Activated CD8-positive, alpha-beta memory T cell treated with anti-CD3 and anti-CD28 coated beads for 1 hour (primary cell): ENCODE results near the gene HSP90AB1.

Experiments used
- DNase-seq, 2 donors: peaks; one replicate each; pipeline ENCODE4 v3.0.0-alpha.2; 2020; ENCODE audit warnings: low read depth in 1 of 2; ENCODE audit errors: extremely low read depth in 1 of 2

The HSP90AB1 gene

DNA sequence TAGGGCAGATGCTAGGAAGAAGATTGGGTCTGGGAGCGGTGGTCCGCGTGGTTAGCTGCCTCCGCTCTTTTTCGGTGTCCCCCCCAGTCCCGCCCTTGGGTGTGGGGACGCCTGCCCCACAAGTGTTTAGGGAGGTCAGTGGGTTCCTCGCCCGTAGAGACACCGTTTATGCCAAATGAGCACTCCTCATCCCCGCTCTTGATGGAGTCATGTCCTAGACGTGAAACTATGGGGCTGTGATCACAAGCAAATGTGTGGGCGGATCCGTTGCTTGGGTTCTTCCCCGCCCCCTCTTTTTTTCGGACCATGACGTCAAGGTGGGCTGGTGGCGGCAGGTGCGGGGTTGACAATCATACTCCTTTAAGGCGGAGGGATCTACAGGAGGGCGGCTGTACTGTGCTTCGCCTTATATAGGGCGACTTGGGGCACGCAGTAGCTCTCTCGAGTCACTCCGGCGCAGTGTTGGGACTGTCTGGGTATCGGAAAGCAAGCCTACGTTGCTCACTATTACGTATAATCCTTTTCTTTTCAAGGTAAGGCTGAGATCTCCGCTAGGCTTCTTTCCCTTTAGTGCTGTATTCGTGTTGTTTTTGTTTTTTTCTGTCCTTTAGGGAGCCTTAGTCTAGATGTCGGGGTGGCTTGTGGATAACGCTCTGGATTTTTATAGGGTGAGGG is at the start of gene HSP90AB1:
Gene HSP90AB1 (plus strand): TSS at position 439 of the 675 bp plus-strand sequence. CDS start 1,529 bp downstream, outside the sequence.
- DNase-seq: peak; percentile 83 to 90

GRCh38 chr6:44198684-44199083 is 48.2 kb upstream of the HSP90AB1 start:
- DNase-seq: no peak

GRCh38 chr6:44199883-44200282 is 47.0 kb upstream of the HSP90AB1 start:
- no peak for DNase-seq

DNA sequence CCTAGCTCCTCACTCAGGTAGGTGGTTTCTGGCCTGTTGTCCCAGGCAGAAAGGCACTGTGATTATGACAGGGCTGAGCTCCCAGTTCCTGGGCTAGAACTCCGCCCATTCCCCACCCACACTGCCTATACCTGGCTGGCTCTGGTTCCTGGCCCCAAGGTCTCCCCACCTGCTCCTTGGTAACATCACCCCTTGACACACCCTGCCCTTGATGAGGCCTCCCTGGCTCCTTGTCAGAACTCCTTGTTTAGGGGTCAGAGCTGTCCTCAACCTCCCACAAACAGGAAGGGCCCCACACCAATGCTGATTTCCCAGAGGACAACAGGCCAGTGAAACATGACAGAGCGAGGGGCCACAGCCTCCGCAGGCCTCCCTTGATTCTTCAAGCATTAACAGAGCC is 45.7 kb upstream of the HSP90AB1 start:
- no peak for DNase-seq

DNA sequence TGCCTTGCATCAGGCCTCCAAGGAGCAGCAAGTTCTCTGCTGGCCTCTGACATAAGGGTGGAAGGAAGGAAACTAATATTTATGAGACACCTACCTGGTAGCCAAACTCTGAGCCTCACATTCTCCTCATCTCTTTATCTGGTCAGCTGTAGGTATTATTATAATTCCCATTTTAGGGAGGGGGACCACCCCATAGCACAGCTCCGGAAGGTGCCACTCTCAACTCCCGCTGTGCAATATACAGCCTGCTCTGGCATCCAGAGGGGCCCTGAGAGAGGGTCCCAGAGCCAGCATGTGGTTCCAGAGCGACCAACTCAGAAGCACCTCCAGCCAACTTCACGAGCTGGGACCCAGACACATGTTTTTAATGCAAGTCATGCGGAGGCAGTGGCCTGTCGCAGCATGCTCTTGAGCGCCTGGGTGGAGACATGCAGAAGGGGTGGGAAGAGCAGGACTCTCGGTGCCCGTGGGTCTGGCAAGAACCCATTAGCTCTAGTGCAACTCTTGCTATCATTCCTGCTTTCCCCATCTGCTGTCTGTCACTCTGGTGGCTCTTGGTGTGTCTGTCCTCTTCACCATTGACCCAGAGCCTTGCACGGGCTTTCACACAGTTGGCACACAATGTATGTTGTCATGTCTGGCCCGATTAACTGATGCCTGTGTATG is 45.1 kb upstream of the HSP90AB1 start:
- no peak for DNase-seq

GRCh38 chr6:44202332-44202971 is 44.4 kb upstream of the HSP90AB1 start:
- DNase-seq: no peak

- no peak for DNase-seq
Observed at GRCh38 chr6:44202972-44203750, 43.7 kb upstream of the HSP90AB1 start.

DNA sequence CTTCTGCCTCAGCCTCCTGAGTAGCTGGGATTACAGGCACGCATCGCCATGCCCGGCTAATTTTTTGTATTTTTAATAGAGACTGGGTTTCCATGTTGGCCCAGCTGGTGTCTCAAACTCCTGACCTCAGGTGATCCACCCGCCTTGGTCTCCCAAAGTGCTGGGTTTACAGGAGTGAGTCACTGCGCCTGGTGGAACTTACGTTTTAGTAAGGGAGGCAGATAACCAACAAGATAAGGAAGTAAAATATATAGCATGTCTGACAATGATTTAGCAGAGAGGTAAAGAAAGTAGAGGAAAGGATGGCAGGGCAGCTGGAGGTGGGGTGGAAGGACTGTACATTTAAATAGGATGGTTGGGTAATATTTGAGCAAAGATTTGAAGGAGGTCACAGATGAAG is 42.9 kb upstream of the HSP90AB1 start:
- no peak for DNase-seq

- DNase-seq: no peak
Observed at GRCh38 chr6:44207966-44208365, 38.9 kb upstream of the HSP90AB1 start.

DNA sequence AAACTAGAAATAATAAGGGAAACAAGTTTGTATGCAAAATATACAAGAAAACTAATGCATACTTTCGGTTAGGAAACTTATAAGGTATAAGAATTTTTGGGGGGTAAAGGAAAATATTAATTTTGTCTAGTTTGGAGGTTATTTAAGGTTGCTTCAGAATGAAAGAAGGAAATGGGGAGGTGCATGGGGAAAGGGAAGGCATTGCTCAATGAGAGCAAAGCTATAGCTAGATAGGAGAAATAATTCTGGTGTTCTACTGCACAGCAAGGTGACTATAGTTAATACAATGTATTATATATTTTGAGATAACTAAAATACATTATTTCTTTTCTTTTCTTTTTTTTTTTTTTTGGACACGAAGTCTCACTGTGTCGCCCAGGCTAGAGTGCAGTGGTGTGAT is 35.6 kb upstream of the HSP90AB1 start:
- DNase-seq: no peak

- no peak for DNase-seq
Observed at GRCh38 chr6:44214307-44214706, 32.6 kb upstream of the HSP90AB1 start.

DNA sequence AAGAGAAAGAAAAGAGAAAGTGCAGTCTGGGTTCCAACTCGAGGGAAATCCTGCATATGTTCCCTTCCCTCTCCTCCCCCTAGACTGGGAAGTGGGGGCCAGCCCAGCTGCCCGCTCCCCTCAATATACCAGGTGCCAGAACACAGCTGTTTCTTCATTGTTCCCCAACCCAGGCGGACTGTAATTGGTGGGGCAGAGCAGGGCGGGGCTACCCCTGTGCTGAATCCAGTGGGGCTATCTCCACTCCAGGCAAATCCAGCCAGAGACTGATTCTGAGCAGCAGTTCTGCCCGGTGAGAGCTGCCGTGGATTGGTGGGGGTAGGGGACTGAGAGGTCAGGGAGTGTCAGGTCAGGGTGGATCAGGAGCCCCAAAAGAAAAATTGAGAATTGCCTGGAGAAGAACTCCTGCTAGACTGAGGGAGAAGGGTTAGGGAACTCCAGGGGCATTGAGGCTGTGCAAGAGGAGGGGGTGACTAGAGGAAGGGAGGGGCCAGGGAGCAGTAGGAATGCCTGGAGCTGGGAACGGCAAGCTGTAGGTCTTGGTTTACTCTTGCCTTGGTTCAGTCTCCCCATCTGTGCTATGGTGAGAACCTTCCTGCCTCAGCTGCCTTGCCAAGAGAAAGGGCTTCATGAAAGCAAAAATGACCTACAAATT is 30.1 kb upstream of the HSP90AB1 start, which contains the start of gene MYMX:
Gene MYMX (plus strand): TSS at position 250 of the 655 bp plus-strand sequence. CDS start 546 bp downstream, outside the sequence.
- DNase-seq: no peak

- no peak for DNase-seq
Observed at GRCh38 chr6:44217332-44218143, 29.4 kb upstream of the HSP90AB1 start.

DNA sequence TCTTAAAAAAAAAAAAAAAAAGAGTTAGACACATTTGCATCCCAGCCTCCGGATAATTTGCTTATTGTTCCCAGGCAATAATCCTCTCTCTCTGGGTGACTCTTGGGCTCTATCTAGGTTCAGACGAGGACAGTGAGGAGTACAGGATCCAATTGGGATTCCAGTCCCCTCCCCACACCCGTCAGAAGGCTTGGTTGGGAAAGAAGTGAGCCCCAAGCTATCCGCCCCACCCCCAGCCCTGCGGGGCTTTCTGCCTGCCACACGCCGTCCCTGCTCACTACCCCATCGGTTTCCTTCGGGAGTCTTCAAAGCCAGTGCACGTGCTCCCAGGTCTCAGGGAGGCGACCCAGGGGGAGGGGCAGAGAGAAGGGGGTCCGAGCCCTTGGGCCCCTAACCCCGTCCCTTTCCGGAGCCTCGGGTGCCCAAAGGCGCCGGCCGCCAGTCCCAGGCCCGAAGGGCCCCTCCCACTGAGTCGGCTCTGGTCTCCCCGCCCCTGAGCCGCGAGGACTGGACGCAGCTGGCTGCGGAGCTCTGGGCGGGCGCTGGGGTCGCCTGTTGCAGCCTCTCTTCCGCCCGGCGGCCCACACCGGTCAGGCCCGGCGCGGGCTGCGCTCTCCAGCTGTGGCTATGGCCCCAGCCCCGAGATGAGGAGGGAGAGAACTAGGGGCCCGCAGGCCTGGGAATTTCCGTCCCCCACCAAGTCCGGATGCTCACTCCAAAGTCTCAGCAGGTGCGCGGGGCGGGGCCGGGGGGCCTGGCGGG is 27.7 kb upstream of the HSP90AB1 start:
- no peak for DNase-seq

- DNase-seq: no peak
Observed at GRCh38 chr6:44219815-44220784, 26.8 kb upstream of the HSP90AB1 start.

DNA sequence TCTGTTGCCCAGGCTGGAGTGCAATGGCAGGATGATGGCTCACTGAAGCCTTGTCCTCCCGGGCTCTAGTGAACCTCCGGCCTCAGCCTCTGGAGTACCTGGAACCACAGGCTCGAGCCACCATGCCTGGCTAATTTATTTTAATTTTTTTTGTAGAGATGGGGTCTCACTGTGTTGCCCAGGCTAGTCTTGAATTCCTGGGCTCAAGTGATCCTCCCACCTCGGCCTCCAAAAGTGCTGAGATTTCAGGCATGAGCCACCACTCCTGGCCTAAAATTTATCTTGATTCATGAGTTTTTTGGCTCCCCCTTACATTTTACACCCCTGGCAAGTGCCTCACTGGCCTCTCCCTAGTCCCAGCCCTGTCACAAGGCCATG is 26.0 kb upstream of the HSP90AB1 start:
- no peak for DNase-seq

DNA sequence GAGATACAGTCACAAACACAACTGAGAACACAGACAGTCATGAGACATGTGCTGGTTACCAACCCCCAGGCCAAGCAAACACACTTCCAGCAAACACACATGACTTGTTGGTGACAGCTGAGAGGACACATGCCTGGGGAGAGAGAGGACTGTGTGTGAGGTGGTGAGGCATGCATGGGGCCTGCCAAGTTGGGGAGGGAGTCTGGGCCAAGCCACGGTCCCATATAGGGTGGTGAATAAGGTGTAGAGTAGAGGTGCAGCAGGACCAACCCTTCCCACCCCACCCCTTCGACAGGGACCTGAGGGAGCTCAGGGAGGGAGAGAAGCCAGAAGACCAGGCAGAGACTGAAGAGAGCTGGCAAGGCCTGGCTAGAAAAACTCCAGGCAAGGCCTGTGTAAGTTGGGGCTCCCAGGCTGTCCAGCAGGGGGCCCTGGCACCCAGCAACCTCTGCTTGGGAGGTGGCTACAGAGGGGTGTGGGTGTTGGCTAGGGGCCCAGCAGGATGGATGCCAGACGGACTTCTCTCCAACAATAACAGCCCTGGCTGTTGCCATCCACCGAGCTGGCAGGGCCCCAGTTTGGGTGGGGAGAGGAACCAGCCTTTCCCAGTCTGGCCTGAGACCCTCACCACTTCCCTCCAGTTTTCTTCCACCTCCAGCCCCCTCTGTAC is 25.5 kb upstream of the HSP90AB1 start:
- DNase-seq: peak in 1 of 2 donors; percentile 50
